IPS-15b (cell line): ENCODE results near the gene CTF1.
"Not testable (repeated sequence)": the region's sequence is repeated elsewhere in the genome, so short reads cannot be mapped to it uniquely, and the experiment has no call there.

Experiments
- H3K27me3 ChIP-seq: one replicate; pipeline ENCODE4 v1.6.1; 2013; ENCODE audit warnings: low read length; ENCODE audit not compliant: control insufficient read depth, insufficient read depth
- H3K36me3 ChIP-seq: one replicate; pipeline ENCODE4 v1.6.1; 2013; ENCODE audit warnings: low read length; ENCODE audit not compliant: control insufficient read depth, insufficient read depth
- H3K4me1 ChIP-seq: one replicate; pipeline ENCODE4 v1.6.1; 2013; ENCODE audit warnings: mild to moderate bottlenecking, low read length; ENCODE audit not compliant: control insufficient read depth, insufficient read depth
- H3K4me3 ChIP-seq: one replicate; pipeline ENCODE4 v1.5.1; 2013; ENCODE audit warnings: low read depth, low read length
- H3K9ac ChIP-seq: one replicate; pipeline ENCODE4 v1.6.1; 2013; ENCODE audit warnings: low read depth, mild to moderate bottlenecking, low read length
- H3K9me3 ChIP-seq: one replicate; pipeline ENCODE4 v1.6.1; 2013; ENCODE audit warnings: mild to moderate bottlenecking, low read length; ENCODE audit not compliant: control insufficient read depth, insufficient read depth

CTF1 gene

DNA sequence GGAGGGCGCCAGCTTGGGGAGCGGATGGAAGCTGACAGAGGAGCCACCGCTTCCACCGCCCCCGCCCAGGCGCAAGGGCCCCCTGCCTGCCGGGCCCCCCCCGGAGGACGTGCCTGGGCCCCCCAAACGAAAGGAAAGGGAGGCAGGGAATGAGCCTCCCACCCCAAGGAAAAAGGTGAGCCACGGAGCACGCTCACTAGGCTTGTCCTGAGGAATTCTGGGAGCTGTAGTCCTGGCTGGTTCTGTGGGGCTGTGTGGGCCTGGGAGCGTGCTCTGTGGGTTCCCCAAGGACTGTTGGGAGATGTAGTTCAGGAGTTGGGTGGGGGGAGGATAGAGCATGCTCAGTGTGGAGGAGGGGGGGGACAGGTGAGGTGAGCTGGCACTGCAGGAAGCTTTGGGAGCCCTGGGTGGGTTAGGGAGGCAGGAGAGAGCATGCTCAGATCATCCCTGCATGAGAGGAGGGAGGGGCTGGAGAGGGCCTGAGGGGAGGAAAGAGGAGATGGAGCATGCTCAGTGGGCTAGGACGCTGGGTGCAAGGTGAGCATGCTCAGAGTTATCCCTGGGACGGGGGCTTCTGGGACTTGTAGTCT, 31.5 kb downstream of the CTF1 start:
- H3K36me3 ChIP-seq: peaks cover 3% of the 10 kb centered on the region

DNA sequence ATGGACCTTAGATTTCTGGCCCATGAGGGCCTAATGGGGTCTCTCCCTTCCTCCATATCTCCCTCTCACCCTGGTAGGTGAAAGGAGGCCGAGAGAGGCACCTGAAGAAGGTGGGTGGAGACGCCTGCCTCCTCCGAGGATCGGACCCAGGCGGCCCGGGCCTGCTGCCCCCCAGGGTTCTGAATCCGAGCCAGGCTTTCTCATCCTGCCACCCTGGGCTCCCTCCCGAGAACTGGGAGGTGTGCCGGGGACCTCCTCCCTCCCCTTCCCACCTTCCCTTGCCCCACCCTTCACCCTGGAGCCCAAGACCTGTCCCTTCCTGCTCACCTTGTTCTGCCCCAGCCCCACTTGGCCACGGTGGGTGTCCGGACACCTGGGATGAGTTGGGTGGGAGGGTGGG, 32.0 kb downstream of the CTF1 start:
- peaks cover 3% of the 10 kb centered on the region for H3K36me3 ChIP-seq
- H3K9ac ChIP-seq: no peak overlapping the region
- no peaks in the 10 kb centered on the region for H3K9me3 ChIP-seq
- peaks cover 2% of the 10 kb centered on the region for H3K4me1 ChIP-seq
- H3K27me3 ChIP-seq: no peaks in the 10 kb centered on the region
- no peak overlapping the region for H3K4me3 ChIP-seq

More for the DNA sequence above, 31.5 kb downstream of the CTF1 start:
- peaks cover 2% of the 10 kb centered on the region for H3K4me1 ChIP-seq
- H3K27me3 ChIP-seq: no peaks in the 10 kb centered on the region
- H3K4me3 ChIP-seq: peak overlapping the region; percentile 30
- H3K9ac ChIP-seq: no peak overlapping the region
- H3K9me3 ChIP-seq: no peaks in the 10 kb centered on the region

DNA sequence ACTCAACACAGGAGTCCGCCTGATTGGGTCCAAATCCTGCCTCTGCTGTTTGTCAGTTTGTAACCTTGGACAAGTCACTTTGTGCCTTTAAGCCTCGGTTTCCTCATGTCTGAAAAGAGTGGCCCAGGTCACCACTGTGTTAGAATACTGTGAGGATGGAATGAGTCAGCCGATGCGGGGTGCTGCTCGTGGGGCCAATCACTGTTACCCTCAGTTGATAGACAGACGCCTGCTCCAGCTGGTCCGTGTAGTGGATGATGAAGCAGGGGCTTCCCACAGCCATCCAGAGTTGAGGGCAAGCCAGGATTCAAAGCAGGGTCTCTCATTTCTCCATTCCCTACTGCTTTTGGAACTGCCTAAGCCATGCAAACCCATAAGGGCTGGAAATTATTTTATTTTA, 32.8 kb downstream of the CTF1 start:
- Histone ChIP-seq H3K9ac (no peak overlapping the region), H3K27me3 (no peaks in the 10 kb centered on the region), H3K9me3 (no peaks in the 10 kb centered on the region), H3K4me3 (no peak overlapping the region), H3K36me3 (peaks cover 3% of the 10 kb centered on the region), H3K4me1 (peaks cover 2% of the 10 kb centered on the region)

DNA sequence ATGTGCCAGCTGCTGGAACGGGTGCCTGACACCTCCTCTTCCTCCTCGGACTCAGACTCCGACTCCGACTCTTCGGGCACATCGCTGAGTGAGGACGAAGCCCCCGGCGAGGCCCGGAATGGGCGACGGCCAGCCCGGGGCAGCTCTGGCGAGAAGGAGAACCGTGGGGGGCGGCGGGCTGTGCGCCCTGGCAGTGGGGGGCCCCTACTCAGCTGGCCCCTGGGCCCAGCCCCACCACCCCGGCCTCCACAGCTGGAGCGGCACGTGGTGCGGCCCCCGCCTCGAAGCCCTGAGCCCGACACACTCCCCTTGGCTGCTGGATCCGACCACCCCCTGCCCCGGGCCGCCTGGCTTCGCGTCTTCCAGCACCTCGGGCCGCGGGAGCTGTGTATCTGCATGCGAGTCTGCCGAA, 33.8 kb downstream of the CTF1 start:
- Histone ChIP-seq H3K9ac (no peak overlapping the region), H3K4me3 (no peak overlapping the region), H3K4me1 (peaks cover 5% of the 10 kb centered on the region), H3K9me3 (no peaks in the 10 kb centered on the region), H3K27me3 (no peaks in the 10 kb centered on the region), H3K36me3 (peaks cover 8% of the 10 kb centered on the region)

DNA sequence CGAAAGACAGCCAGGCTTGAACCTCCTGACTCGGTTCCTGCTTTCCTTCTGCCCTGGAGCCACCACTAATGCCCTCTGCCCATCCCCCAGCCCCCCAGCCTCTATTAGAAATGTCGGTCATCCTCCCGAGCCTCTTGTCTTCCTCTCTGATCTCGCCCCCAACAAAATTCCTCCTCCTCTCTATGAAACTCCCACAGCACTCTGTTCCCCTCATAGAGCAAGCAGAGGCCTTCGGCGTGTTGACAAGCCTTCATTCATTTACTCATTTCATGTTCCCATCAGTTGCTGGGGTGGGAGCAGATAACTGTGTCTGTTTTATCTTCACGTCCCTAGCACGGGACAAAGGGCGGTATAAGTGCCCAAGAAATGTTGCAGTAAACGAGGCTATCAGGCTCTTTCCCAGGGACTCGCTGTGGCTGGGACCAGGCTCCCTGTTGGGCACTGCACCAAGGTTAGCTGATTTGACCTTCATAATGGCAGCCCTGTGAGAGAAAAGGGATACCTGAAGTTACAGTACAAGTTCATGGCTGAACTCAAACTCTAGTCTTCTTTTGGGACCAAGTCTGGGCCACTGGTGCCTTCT, 34.7 kb downstream of the CTF1 start:
- Histone ChIP-seq H3K9ac (no peak overlapping the region), H3K4me1 (peaks cover 4% of the 10 kb centered on the region), H3K27me3 (no peaks in the 10 kb centered on the region), H3K36me3 (peaks cover 8% of the 10 kb centered on the region), H3K9me3 (no peaks in the 10 kb centered on the region), H3K4me3 (no peak overlapping the region)

DNA sequence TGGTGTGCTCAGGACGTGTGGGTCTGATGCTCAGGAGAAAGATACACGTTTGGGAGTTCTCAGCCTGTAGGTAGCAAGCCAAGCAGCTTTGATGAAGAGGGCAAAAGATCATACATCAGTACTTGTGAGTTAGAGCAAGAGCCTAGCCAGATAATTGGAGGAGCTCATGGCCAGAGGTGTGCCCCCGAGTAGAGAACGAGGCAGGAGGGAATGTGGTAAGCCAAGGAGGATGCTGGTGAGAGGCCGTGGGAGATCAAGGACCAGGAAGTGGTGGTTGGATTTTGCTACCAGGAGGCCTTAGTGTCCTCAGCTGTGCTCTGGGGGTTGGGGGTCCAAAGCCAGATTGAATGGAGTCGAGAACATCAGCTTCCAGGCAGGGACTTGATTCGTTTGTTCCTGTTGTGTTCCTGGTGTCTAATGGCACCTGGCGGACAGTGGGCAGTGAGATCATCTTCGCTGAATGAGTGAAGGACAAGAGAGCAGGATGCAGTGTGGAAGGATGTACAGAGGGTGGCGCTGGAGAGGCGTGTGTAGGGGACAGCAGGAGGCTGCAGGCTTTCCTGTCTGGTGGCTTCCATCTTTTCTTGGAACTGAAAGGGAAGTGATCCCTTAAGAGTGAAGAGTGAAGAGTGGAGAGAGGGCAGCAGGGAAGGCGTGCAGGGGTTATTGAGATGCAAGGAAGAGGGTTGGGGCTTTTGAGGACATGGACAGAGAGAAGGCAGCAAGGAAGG, 38.6 kb downstream of the CTF1 start:
- peaks cover 8% of the 10 kb centered on the region for H3K36me3 ChIP-seq
- no peaks in the 10 kb centered on the region for H3K9me3 ChIP-seq
- peaks cover 3% of the 10 kb centered on the region for H3K4me1 ChIP-seq
- no peaks in the 10 kb centered on the region for H3K27me3 ChIP-seq
- no peak overlapping the region for H3K9ac ChIP-seq
- H3K4me3 ChIP-seq: no peak overlapping the region

DNA sequence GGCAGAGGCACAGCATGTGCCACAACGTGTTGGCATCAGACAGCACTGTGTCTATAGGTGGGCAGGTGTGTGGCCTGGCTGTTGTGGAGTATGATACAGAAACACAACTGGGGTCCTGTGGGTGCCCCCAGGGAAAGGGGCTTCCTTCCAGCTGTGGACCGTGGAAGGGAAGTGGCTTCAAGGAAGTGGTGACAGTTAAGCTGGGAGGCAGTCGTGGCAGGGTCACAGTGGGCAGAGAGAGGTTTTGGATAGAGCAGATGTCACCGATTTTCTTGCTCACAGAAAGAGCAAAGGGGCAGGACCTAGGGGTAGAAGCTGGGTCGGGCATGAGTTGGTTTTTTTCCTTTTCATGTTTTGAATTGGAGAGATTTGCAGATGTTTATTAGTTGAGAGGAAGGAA, 41.3 kb downstream of the CTF1 start:
- peaks cover 6% of the 10 kb centered on the region for H3K4me1 ChIP-seq
- peaks cover 7% of the 10 kb centered on the region for H3K36me3 ChIP-seq
- no peaks in the 10 kb centered on the region for H3K9me3 ChIP-seq
- no peak overlapping the region for H3K9ac ChIP-seq
- H3K4me3 ChIP-seq: no peak overlapping the region
- H3K27me3 ChIP-seq: no peaks in the 10 kb centered on the region

DNA sequence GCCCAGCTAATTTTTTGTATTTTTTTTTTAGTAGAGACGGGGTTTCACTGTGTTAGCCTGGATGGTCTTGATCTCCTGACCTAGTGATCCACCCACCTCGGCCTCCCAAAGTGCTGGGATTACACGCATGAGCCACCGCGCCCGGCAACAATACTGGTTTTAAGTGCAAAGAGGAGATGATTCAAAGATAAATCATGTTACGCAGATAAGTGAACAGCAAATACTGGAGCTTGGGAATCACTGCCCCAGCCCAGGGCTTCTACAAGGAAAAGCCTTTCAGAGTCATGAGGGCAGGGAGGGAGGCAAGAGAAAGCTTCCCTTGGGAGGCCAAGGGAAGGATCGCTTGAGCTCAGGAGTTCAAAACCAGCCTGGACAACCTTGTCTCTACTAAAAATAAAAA, 43.2 kb downstream of the CTF1 start:
- not testable (repeated sequence) for H3K4me1 ChIP-seq, H3K9ac ChIP-seq, H3K27me3 ChIP-seq, H3K4me3 ChIP-seq, H3K9me3 ChIP-seq
- H3K36me3 ChIP-seq: peaks cover 10% of the 10 kb centered on the region

DNA sequence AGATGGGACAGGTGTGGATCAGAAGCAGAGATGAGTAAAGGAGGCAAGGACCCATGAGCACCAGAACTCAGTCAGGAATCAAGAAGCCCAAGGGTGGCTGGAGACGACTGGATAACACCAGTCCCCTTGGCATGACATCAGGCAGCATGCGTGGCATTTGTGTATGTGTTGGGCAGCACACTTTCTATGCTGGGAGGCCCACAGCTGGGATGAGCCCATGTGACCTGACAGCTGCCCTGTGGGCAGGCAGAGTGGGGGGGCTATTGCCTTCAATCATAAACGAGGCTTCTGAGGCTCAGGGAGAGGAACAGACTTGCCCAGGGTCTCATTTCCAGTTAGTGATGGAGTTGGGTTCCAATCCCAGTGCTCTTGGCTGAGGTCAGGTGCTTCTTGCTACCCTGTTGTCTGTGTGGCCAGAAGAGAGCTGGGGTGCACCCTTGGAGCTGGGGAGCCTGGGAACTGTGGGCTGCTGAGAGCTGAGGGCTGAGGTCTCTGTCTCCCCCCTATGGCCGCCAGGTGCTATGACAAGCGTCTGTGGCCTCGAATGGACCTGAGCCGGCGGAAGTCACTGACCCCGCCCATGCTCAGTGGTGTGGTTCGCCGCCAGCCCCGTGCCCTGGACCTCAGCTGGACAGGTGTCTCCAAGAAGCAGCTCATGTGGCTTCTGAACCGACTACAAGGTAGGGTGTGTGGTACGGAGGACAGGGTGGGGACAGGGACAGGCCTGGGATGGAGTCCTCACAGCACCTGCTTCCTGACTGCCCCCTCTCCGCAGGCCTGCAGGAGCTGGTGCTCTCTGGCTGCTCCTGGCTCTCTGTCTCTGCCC, 45.4 kb downstream of the CTF1 start:
- Histone ChIP-seq H3K36me3 (peaks cover 6% of the 10 kb centered on the region), H3K9me3 (no peaks in the 10 kb centered on the region), H3K27me3 (no peaks in the 10 kb centered on the region), H3K4me1 (peaks cover 3% of the 10 kb centered on the region), H3K9ac (no peak overlapping the region), H3K4me3 (peak overlapping the region; percentile 60)

DNA sequence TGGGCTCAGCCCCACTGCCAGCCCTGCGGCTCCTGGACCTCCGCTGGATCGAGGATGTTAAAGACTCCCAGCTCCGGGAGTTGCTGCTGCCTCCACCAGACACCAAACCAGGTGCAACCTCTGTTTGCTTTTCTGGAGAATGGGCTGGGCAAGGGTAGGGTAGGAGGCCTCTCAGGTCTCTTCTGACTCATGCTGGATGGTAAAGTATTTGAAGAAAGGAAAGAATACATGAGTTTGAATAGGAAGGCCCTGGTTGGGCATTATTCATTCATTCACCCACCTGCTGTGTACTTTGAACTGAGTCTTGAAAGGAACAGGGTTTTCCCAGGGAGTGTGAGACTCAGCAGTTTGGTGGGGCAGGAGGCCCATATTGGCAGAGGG, 46.0 kb downstream of the CTF1 start:
- Histone ChIP-seq H3K4me3 (peak overlapping the region; percentile 60), H3K27me3 (no peaks in the 10 kb centered on the region), H3K4me1 (peaks cover 3% of the 10 kb centered on the region), H3K36me3 (peaks cover 6% of the 10 kb centered on the region), H3K9me3 (no peaks in the 10 kb centered on the region), H3K9ac (no peak overlapping the region)

DNA sequence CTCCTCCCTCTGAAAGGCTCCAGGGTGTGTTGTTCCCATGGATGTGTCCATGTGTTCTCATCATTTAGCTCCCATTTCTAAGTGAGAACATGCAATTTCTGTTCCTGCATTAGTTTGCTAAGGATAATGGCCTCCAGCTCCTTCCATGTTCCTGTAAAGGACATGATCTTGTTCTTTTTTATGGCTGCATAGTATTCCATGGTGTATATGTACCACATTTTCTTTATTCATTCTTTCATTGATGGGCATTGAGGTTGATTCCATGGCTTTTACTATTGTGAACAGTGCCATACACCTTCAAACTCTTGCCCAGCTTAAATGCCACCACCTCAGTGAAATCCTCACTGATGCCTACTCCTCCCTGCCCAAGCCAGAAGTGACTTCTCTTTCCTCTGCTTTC, 47.9 kb downstream of the CTF1 start:
- peaks cover 6% of the 10 kb centered on the region for H3K36me3 ChIP-seq
- no peaks in the 10 kb centered on the region for H3K27me3 ChIP-seq
- no peak overlapping the region for H3K4me3 ChIP-seq
- no peak overlapping the region for H3K9ac ChIP-seq
- H3K9me3 ChIP-seq: no peaks in the 10 kb centered on the region
- H3K4me1 ChIP-seq: peaks cover 3% of the 10 kb centered on the region
